Hepatocyte (in vitro differentiated cells): ENCODE data around the gene ANKHD1. TPM values are rescaled to one million over a fixed set of nuclear protein-coding genes. Genes with fewer than 3 reads are reported as not detected.
"Not testable (repeated sequence)": the region's sequence is repeated elsewhere in the genome, so short reads cannot be mapped to it uniquely, and the experiment has no call there.

Experiments
- DNase-seq: peaks from one replicate; pipeline ENCODE4 v3.0.0-alpha.2; 2016; ENCODE audit warnings: low spot score
- H2AFZ ChIP-seq: fragments of 200-600 bp; sonication (generic); 2 replicates; pipeline ENCODE4 v1.6.0; 2016; ENCODE audit warnings: antibody characterized with exemption, mild to moderate bottlenecking
- H3K27ac ChIP-seq: fragments of 200-600 bp; sonication (generic); 2 replicates; pipeline ENCODE4 v1.5.1; 2016; ENCODE audit warnings: mild to moderate bottlenecking
- H3K27me3 ChIP-seq: fragments of 200-600 bp; sonication (generic); 2 replicates; pipeline ENCODE4 v1.6.1; 2016
- H3K36me3 ChIP-seq: fragments of 200-600 bp; sonication (generic); replicated peaks from 2 replicates; pipeline ENCODE4 v1.5.1; 2016; ENCODE audit warnings: low read depth; ENCODE audit not compliant: insufficient read depth
- H3K4me1 ChIP-seq: fragments of 200-600 bp; sonication (generic); 2 replicates; pipeline ENCODE4 v1.5.1; 2016; ENCODE audit warnings: mild to moderate bottlenecking, moderate library complexity; ENCODE audit not compliant: insufficient read depth
- H3K4me2 ChIP-seq: fragments of 200-600 bp; sonication (generic); 2 replicates; pipeline ENCODE4 v1.6.0; 2016
- H3K4me3 ChIP-seq: fragments of 200-600 bp; sonication (generic); 2 replicates; pipeline ENCODE4 v1.5.1; 2016; ENCODE audit warnings: mild to moderate bottlenecking
- H3K79me2 ChIP-seq: fragments of 200-600 bp; sonication (generic); 2 replicates; pipeline ENCODE4 v1.6.0; 2017; ENCODE audit warnings: mild to moderate bottlenecking
- H3K9me2 ChIP-seq: fragments of 200-600 bp; sonication (generic); replicated peaks from 2 replicates; pipeline ENCODE4 v1.6.0; 2017; ENCODE audit warnings: mild to moderate bottlenecking; ENCODE audit not compliant: insufficient read depth
- H3K9me3 ChIP-seq: fragments of 200-600 bp; sonication (generic); 2 replicates; pipeline ENCODE4 v1.5.1; 2016; ENCODE audit warnings: low read depth, mild to moderate bottlenecking
- H4K20me1 ChIP-seq: fragments of 200-600 bp; sonication (generic); 2 replicates; pipeline ENCODE4 v1.6.0; 2016; ENCODE audit warnings: mild to moderate bottlenecking; ENCODE audit not compliant: insufficient read depth, poor library complexity, severe bottlenecking
- CTCF ChIP-seq: fragments of 200-600 bp; sonication (generic); IDR thresholded peaks from 2 replicates; pipeline ENCODE4 v1.5.1; 2016; ENCODE audit warnings: antibody characterized with exemption, mild to moderate bottlenecking; ENCODE audit not compliant: poor library complexity
- EZH2 ChIP-seq: fragments of 200-600 bp; sonication (generic); IDR thresholded peaks from 2 replicates; pipeline ENCODE4 v1.6.1; 2016; ENCODE audit warnings: antibody characterized with exemption, mild to moderate bottlenecking, borderline replicate concordance
- EZH2phosphoT487 ChIP-seq: fragments of 200-600 bp; sonication (generic); IDR thresholded peaks from one replicate; pipeline ENCODE4 v1.6.1; 2018; ENCODE audit warnings: antibody characterized with exemption, mild to moderate bottlenecking, low read depth, moderate library complexity; ENCODE audit not compliant: unreplicated experiment, severe bottlenecking
- WGBS: methylation state at CpG from one replicate; pipeline ENCODE4 v1.1.6; 2016; ENCODE audit warnings: low lambda C conversion rate; ENCODE audit errors: missing lambda C conversion rate; 5-methylcytosine and 5-hydroxymethylcytosine counted together
- polyA plus RNA-seq: library from polyadenylated mRNA; unstranded; fragments of >200 nt; fragmentation: Nextera tagmentation; extraction: Ambion mirVana; gene quantifications from 2 replicates; pipeline ENCODE4 v1.2.1, GENCODE V29; 2016
- total RNA-seq: library from RNA; depleted of rRNA; stranded (reverse); fragments of >200 nt; gene quantifications from 2 replicates; pipeline ENCODE4 v1.2.3, GENCODE V29; 2014

Gene ANKHD1
- total and polyA plus RNA-seq, 2 experiments from 2014 or later, result 53.6 to 70.7 TPM

GRCh38 chr5:140420665-140421361, 19.2 kb downstream of the ANKHD1 start:
- no peaks in the 10 kb centered on the region for H3K4me1 ChIP-seq
- no peaks in the 10 kb centered on the region for H3K27me3 ChIP-seq
- H3K4me3 ChIP-seq, result no peak overlapping the region
- H3K27ac ChIP-seq, result no peak overlapping the region
- H3K79me2 ChIP-seq, result peaks cover 97% of the 10 kb centered on the region
- peaks cover 92% of the 10 kb centered on the region for H4K20me1 ChIP-seq
- WGBS, result 92% methylated on average over 5 of the region's 5 CpGs
- no peaks in the 10 kb centered on the region for H3K36me3 ChIP-seq
- no peak overlapping the region for H3K4me2 ChIP-seq
- no peaks in the 10 kb centered on the region for H3K9me3 ChIP-seq
- H2AFZ ChIP-seq, result no peak overlapping the region
- no peak for DNase-seq
- no peaks in the 10 kb centered on the region for H3K9me2 ChIP-seq
- TF ChIP-seq EZH2, result no peak
- no peak for TF ChIP-seq EZH2phosphoT487
- no peak for TF ChIP-seq CTCF

- H3K36me3 ChIP-seq, DNase-seq, H3K9me2 ChIP-seq, H3K4me3 ChIP-seq, H2AFZ ChIP-seq, H3K27me3 ChIP-seq, H3K4me1 ChIP-seq, H3K27ac ChIP-seq, H3K4me2 ChIP-seq, H3K9me3 ChIP-seq: not testable (repeated sequence)
- Histone ChIP-seq H4K20me1 (peaks cover 92% of the 10 kb centered on the region), H3K79me2 (peaks cover 96% of the 10 kb centered on the region)
- WGBS, result 69% methylated on average over 7 of the region's 7 CpGs
Observed at GRCh38 chr5:140421375-140421774, 19.7 kb downstream of the ANKHD1 start.

- TF ChIP-seq EZH2phosphoT487 (no peak), CTCF (no peak), EZH2 (no peak)
- Histone ChIP-seq H3K27me3 (no peaks in the 10 kb centered on the region), H3K4me3 (no peak overlapping the region), H3K9me3 (no peaks in the 10 kb centered on the region), H2AFZ (no peak overlapping the region), H3K79me2 (peaks cover 78% of the 10 kb centered on the region), H3K27ac (no peak overlapping the region), H4K20me1 (peaks cover 70% of the 10 kb centered on the region), H3K36me3 (no peaks in the 10 kb centered on the region), H3K4me1 (no peaks in the 10 kb centered on the region), H3K9me2 (no peaks in the 10 kb centered on the region), H3K4me2 (no peak overlapping the region)
- 94% methylated on average over 2 of the region's 2 CpGs for WGBS
- DNase-seq, result no peak
Observed at GRCh38 chr5:140423609-140424008, 22.0 kb downstream of the ANKHD1 start.

- peaks cover 66% of the 10 kb centered on the region for H4K20me1 ChIP-seq
- H3K36me3 ChIP-seq, result no peaks in the 10 kb centered on the region
- no peaks in the 10 kb centered on the region for H3K4me1 ChIP-seq
Observed at GRCh38 chr5:140424135-140424534, 22.5 kb downstream of the ANKHD1 start.

GRCh38 chr5:140427726-140428125, 26.1 kb downstream of the ANKHD1 start:
- peaks cover 60% of the 10 kb centered on the region for H4K20me1 ChIP-seq
- peaks cover 81% of the 10 kb centered on the region for H3K79me2 ChIP-seq
- not testable (repeated sequence) for H3K27me3 ChIP-seq, H2AFZ ChIP-seq, H3K4me1 ChIP-seq, H3K9me2 ChIP-seq, H3K4me2 ChIP-seq, H3K27ac ChIP-seq, DNase-seq, H3K36me3 ChIP-seq, H3K9me3 ChIP-seq, H3K4me3 ChIP-seq
- 100% methylated on average over 5 of the region's 26 CpGs for WGBS

More at GRCh38 chr5:140424135-140424534, 22.5 kb downstream of the ANKHD1 start:
- Histone ChIP-seq H3K9me3 (no peaks in the 10 kb centered on the region), H3K79me2 (peaks cover 78% of the 10 kb centered on the region), H3K4me3 (no peak overlapping the region), H3K27ac (no peak overlapping the region), H2AFZ (no peak overlapping the region), H3K27me3 (no peaks in the 10 kb centered on the region), H3K9me2 (no peaks in the 10 kb centered on the region), H3K4me2 (no peak overlapping the region)
- TF ChIP-seq CTCF (no peak), EZH2 (no peak), EZH2phosphoT487 (no peak)
- no peak for DNase-seq
- WGBS, result 87% methylated on average over 3 of the region's 3 CpGs
